SU-DHL-6 (cell line): Measurements from ENCODE around the gene EXOC3L4.

ENCODE experiments used
- CTCF ChIP-seq: fragments of 200-600 bp; sonication (generic); IDR thresholded peaks from one replicate; pipeline ENCODE4 v1.5.1; 2017; ENCODE audit warnings: antibody characterized with exemption, mild to moderate bottlenecking, low read length, moderate library complexity; ENCODE audit not compliant: insufficient read depth, poor library complexity, severe bottlenecking
- EZH2phosphoT487 ChIP-seq: fragments of 200-600 bp; sonication (generic), shearing (Covaris generic); conservative IDR thresholded peaks from 2 replicates; pipeline ENCODE4 v1.6.1; 2018; ENCODE audit warnings: mild to moderate bottlenecking, antibody characterized with exemption, low read length, moderate library complexity, mixed read lengths

- no peak for TF ChIP-seq CTCF
- no peak for TF ChIP-seq EZH2phosphoT487
Measured at GRCh38 chr14:103099733-103100280, 5.3 kb downstream of the EXOC3L4 start.
